Trophoblast cell (in vitro differentiated cells and primary cell): ENCODE data around the gene ZNF277.
"Not testable (repeated sequence)": the region's sequence is repeated elsewhere in the genome, so short reads cannot be mapped to it uniquely, and the experiment has no call there.

ENCODE experiments used
- DNase-seq, 2 donors: peaks; one replicate each; pipeline ENCODE4 v3.0.0-alpha.2; 2016
- H2AFZ ChIP-seq: 2 replicates; pipeline ENCODE4 v1.6.1; 2013; ENCODE audit warnings: low read length, moderate library complexity, mild to moderate bottlenecking; ENCODE audit not compliant: insufficient read depth, poor library complexity
- H2AK5ac ChIP-seq: 2 replicates; pipeline ENCODE4 v1.6.1; 2013; ENCODE audit warnings: mild to moderate bottlenecking, low read length
- H2BK120ac ChIP-seq: 2 replicates; pipeline ENCODE4 v1.6.1; 2013; ENCODE audit warnings: low read length, mild to moderate bottlenecking, moderate library complexity; ENCODE audit not compliant: insufficient read depth, poor library complexity
- H2BK12ac ChIP-seq: 2 replicates; pipeline ENCODE4 v1.6.1; 2013; ENCODE audit warnings: mild to moderate bottlenecking, low read length, moderate library complexity
- H2BK5ac ChIP-seq: 2 replicates; pipeline ENCODE4 v1.6.1; 2013; ENCODE audit warnings: low read length, low read depth, moderate library complexity, mild to moderate bottlenecking; ENCODE audit not compliant: poor library complexity
- H3K14ac ChIP-seq: 2 replicates; pipeline ENCODE4 v1.6.1; 2013; ENCODE audit warnings: mild to moderate bottlenecking, low read length
- H3K18ac ChIP-seq: 2 replicates; pipeline ENCODE4 v1.6.1; 2013; ENCODE audit warnings: mild to moderate bottlenecking, low read length
- H3K23ac ChIP-seq: 2 replicates; pipeline ENCODE4 v1.6.1; 2013; ENCODE audit warnings: low read length
- H3K27ac ChIP-seq: 2 replicates; pipeline ENCODE4 v1.5.1; 2013; ENCODE audit warnings: low read depth, mild to moderate bottlenecking, inconsistent platforms, low read length, moderate library complexity
- H3K27me3 ChIP-seq: 2 replicates; pipeline ENCODE4 v1.6.1; 2013; ENCODE audit warnings: inconsistent platforms, mild to moderate bottlenecking, low read length, moderate library complexity; ENCODE audit not compliant: insufficient read depth
- H3K36me3 ChIP-seq, 2 experiments: 1 replicate in 1 of 2; 2 replicates in 1 of 2; pipeline ENCODE4 v1.6.1; 2013; ENCODE audit warnings: low read length in 2 of 2, mild to moderate bottlenecking in 2 of 2, moderate library complexity in 1 of 2; ENCODE audit not compliant: insufficient read depth in 2 of 2, control insufficient read depth in 1 of 2
- H3K4ac ChIP-seq: 2 replicates; pipeline ENCODE4 v1.6.1; 2013; ENCODE audit warnings: low read depth, mild to moderate bottlenecking, low read length, moderate library complexity
- H3K4me1 ChIP-seq, 2 experiments: 1 replicate in 1 of 2; 2 replicates in 1 of 2; pipeline ENCODE4 v1.6.1; 2013; ENCODE audit warnings: low read length in 2 of 2, mild to moderate bottlenecking in 2 of 2, moderate library complexity in 1 of 2; ENCODE audit not compliant: insufficient read depth in 2 of 2, control insufficient read depth in 1 of 2
- H3K4me2 ChIP-seq: 2 replicates; pipeline ENCODE4 v1.6.1; 2013; ENCODE audit warnings: inconsistent platforms, mild to moderate bottlenecking, low read length, moderate library complexity
- H3K4me3 ChIP-seq: 2 replicates; pipeline ENCODE4 v1.5.1; 2013; ENCODE audit warnings: mild to moderate bottlenecking, low read depth, low read length, inconsistent platforms
- H3K79me1 ChIP-seq: one replicate; pipeline ENCODE4 v1.6.1; 2013; ENCODE audit warnings: low read length
- H3K79me2 ChIP-seq: 2 replicates; pipeline ENCODE4 v1.6.1; 2013; ENCODE audit warnings: low read length, mild to moderate bottlenecking; ENCODE audit not compliant: control insufficient read depth, insufficient read depth, poor library complexity
- H3K9ac ChIP-seq: 2 replicates; pipeline ENCODE4 v1.6.1; 2013; ENCODE audit warnings: mild to moderate bottlenecking, low read length
- H3K9me3 ChIP-seq: 2 replicates; pipeline ENCODE4 v1.6.1; 2013; ENCODE audit warnings: low read depth, mild to moderate bottlenecking, control low read depth, inconsistent platforms, low read length; ENCODE audit not compliant: insufficient read depth
- H4K12ac ChIP-seq: 2 replicates; pipeline ENCODE4 v1.6.1; 2013; ENCODE audit warnings: low read depth, mild to moderate bottlenecking, low read length, moderate library complexity
- H4K8ac ChIP-seq: 2 replicates; pipeline ENCODE4 v1.6.1; 2013; ENCODE audit warnings: low read depth, mild to moderate bottlenecking, low read length, moderate library complexity
- H4K91ac ChIP-seq: one replicate; pipeline ENCODE4 v1.6.1; 2013; ENCODE audit warnings: low read depth, mild to moderate bottlenecking, low read length, moderate library complexity
- WGBS: extraction: QIAGEN DNeasy Blood & Tissue Kit; methylation state at CpG from one replicate; pipeline ENCODE4 v1.1.7; 2013; ENCODE audit warnings: missing lambda C conversion rate; ENCODE audit not compliant: insufficient read length, insufficient coverage; ENCODE audit errors: extremely low coverage; 5-methylcytosine and 5-hydroxymethylcytosine counted together

ZNF277 gene

GRCh38 chr7:112316803-112317202, 110.3 kb downstream of the ZNF277 start:
- not testable (repeated sequence) for H3K9me3 ChIP-seq, H3K36me3 ChIP-seq, H4K12ac ChIP-seq, H3K4me3 ChIP-seq, H3K27me3 ChIP-seq, H3K4me2 ChIP-seq, H4K91ac ChIP-seq, H4K8ac ChIP-seq, H3K23ac ChIP-seq, H2BK12ac ChIP-seq, H3K9ac ChIP-seq, H3K4me1 ChIP-seq, H3K79me2 ChIP-seq, H3K27ac ChIP-seq, H3K18ac ChIP-seq, H3K14ac ChIP-seq, H3K4ac ChIP-seq, H2BK120ac ChIP-seq, H2AK5ac ChIP-seq, DNase-seq, H3K79me1 ChIP-seq, H2BK5ac ChIP-seq, H2AFZ ChIP-seq
- WGBS, result no CpG with 5 or more reads among the region's 2 CpGs

- no peak overlapping the region for H3K4me3 ChIP-seq
- no peaks in the 10 kb centered on the region for H3K9me3 ChIP-seq
- no peak overlapping the region for H2AFZ ChIP-seq
- no peak overlapping the region for H4K91ac ChIP-seq
- no peaks in the 10 kb centered on the region for H3K79me1 ChIP-seq
- no peak overlapping the region for H3K14ac ChIP-seq
- no CpG with 5 or more reads among the region's 1 CpG for WGBS
- no peak overlapping the region for H3K23ac ChIP-seq
- no peak overlapping the region for H3K9ac ChIP-seq
- peaks cover 0 to 12% of the 10 kb centered on the region in 2 experiments for H3K36me3 ChIP-seq
- no peak overlapping the region for H2BK120ac ChIP-seq
- H3K27ac ChIP-seq, result no peak overlapping the region
- H3K27me3 ChIP-seq, result no peaks in the 10 kb centered on the region
- no peak overlapping the region for H3K4ac ChIP-seq
- no peaks in the 10 kb centered on the region for H3K79me2 ChIP-seq
- H2AK5ac ChIP-seq, result no peak overlapping the region
- H3K4me2 ChIP-seq, result no peak overlapping the region
- no peak overlapping the region for H2BK5ac ChIP-seq
- no peak overlapping the region for H4K8ac ChIP-seq
- H3K4me1 ChIP-seq, result no peaks in the 10 kb centered on the region
- no peak overlapping the region for H2BK12ac ChIP-seq
- DNase-seq, result no peak
- H4K12ac ChIP-seq, result no peak overlapping the region
- no peak overlapping the region for H3K18ac ChIP-seq
These were observed 115.6 kb downstream of the ZNF277 start for GRCh38 chr7:112322070-112322469.

GRCh38 chr7:112327566-112327965, 121.1 kb downstream of the ZNF277 start:
- H3K4me2 ChIP-seq, result no peak overlapping the region
- no peak overlapping the region for H4K8ac ChIP-seq
- H3K18ac ChIP-seq, result no peak overlapping the region
- no peak overlapping the region for H3K27ac ChIP-seq
- H3K9ac ChIP-seq, result no peak overlapping the region
- no peak overlapping the region for H2AK5ac ChIP-seq
- H3K36me3 ChIP-seq, result peaks cover 0 to 13% of the 10 kb centered on the region in 2 experiments
- no peak overlapping the region for H3K4ac ChIP-seq
- no peak overlapping the region for H3K23ac ChIP-seq
- no peak overlapping the region for H2BK5ac ChIP-seq
- no CpG with 5 or more reads among the region's 1 CpG for WGBS
- H2BK12ac ChIP-seq, result no peak overlapping the region
- H3K9me3 ChIP-seq, result no peaks in the 10 kb centered on the region
- DNase-seq, result no peak
- H2AFZ ChIP-seq, result no peak overlapping the region
- no peak overlapping the region for H3K4me3 ChIP-seq
- H2BK120ac ChIP-seq, result no peak overlapping the region
- no peaks in the 10 kb centered on the region for H3K79me2 ChIP-seq
- no peaks in the 10 kb centered on the region for H3K27me3 ChIP-seq
- H3K79me1 ChIP-seq, result no peaks in the 10 kb centered on the region
- no peaks in the 10 kb centered on the region for H3K4me1 ChIP-seq
- H4K12ac ChIP-seq, result no peak overlapping the region
- no peak overlapping the region for H3K14ac ChIP-seq
- no peak overlapping the region for H4K91ac ChIP-seq

- H3K79me1 ChIP-seq, result no peaks in the 10 kb centered on the region
- H3K23ac ChIP-seq, result no peak overlapping the region
- no peak for DNase-seq
- no peak overlapping the region for H4K8ac ChIP-seq
- no peak overlapping the region for H2BK120ac ChIP-seq
- H4K91ac ChIP-seq, result no peak overlapping the region
- peaks cover 0 to 2% of the 10 kb centered on the region in 2 experiments for H3K36me3 ChIP-seq
- H3K4ac ChIP-seq, result no peak overlapping the region
- no peak overlapping the region for H2BK5ac ChIP-seq
- no peak overlapping the region for H3K27ac ChIP-seq
- no peaks in the 10 kb centered on the region for H3K4me1 ChIP-seq
- H3K9ac ChIP-seq, result no peak overlapping the region
- no peak overlapping the region for H4K12ac ChIP-seq
- no peaks in the 10 kb centered on the region for H3K27me3 ChIP-seq
- no peak overlapping the region for H2AFZ ChIP-seq
- H2BK12ac ChIP-seq, result no peak overlapping the region
- no peaks in the 10 kb centered on the region for H3K9me3 ChIP-seq
- H3K4me2 ChIP-seq, result no peak overlapping the region
- no peak overlapping the region for H3K18ac ChIP-seq
- WGBS, result no CpG with 5 or more reads among the region's 1 CpG
- H2AK5ac ChIP-seq, result no peak overlapping the region
- no peak overlapping the region for H3K14ac ChIP-seq
- no peak overlapping the region for H3K4me3 ChIP-seq
- no peaks in the 10 kb centered on the region for H3K79me2 ChIP-seq
These were observed 125.0 kb downstream of the ZNF277 start for GRCh38 chr7:112331492-112331891.
